A549 (cell line): Measurements from ENCODE around the gene B4GALT2. TPM values are rescaled to one million over a fixed set of nuclear protein-coding genes. Genes with fewer than 3 reads are reported as not detected.

Experiments
- ATAC-seq, 2 experiments: fragments of 200-7000 bp in 1 of 2; fragments of >200 bp in 1 of 2; cut with Nextera tagmentation in 1 of 2; cut with Tn5 transposase in 1 of 2; 3 replicates each; pipeline versions ENCODE4 v1.8.0 to v1.9.1; 2018 to 2020; ENCODE audit warnings: mild to moderate bottlenecking in 1 of 2, moderate library complexity in 1 of 2
- CTCF ChIA-PET: fragments of 300-600 bp; sonication (Branson Sonifier 250); formaldehyde crosslinking; extraction: SDS; loops from one replicate; lab custom pipeline; 2021; ENCODE audit warnings: antibody characterized with exemption, inconsistent platforms; lab: Yijun Ruan, JAX
- POLR2A ChIA-PET: fragments of 350-600 bp; formaldehyde crosslinking; extraction: SDS; loops from one replicate; lab custom pipeline; 2021; ENCODE audit warnings: antibody characterized with exemption, inconsistent platforms; lab: Yijun Ruan, JAX
- DNase-seq, 2 experiments: peaks; one replicate each; pipeline versions ENCODE4 v3.0.0 to v3.0.0-alpha.2; 2011 to 2016; ENCODE audit warnings: low read depth in 1 of 2, low spot score in 1 of 2
- FAIRE-seq: peaks from 2 replicates; lab custom pipeline; 2011; peaks lifted over from hg19 to GRCh38; lab: Jason Lieb, UNC
- H3K27ac ChIP-seq, 2 experiments: fragments of >200 bp; sonication (Bioruptor Twin); formaldehyde crosslinking; 3 replicates each; pipeline ENCODE4 v1.5.1; 2016 to 2017
- H3K4me1 ChIP-seq: fragments of >200 bp; sonication (Bioruptor Twin); formaldehyde crosslinking; 3 replicates; pipeline ENCODE4 v1.6.1; 2016
- H3K4me2 ChIP-seq: fragments of >200 bp; sonication (Bioruptor Twin); formaldehyde crosslinking; 3 replicates; pipeline ENCODE4 v1.6.1; 2016
- H3K4me3 ChIP-seq: fragments of >200 bp; sonication (Bioruptor Twin); formaldehyde crosslinking; 3 replicates; pipeline ENCODE4 v1.5.1; 2016
- H3K9me3 ChIP-seq: fragments of >200 bp; sonication (Bioruptor Twin); formaldehyde crosslinking; 3 replicates; pipeline ENCODE4 v1.6.1; 2016
- BCL3 ChIP-seq: fragments of >200 bp; sonication (Bioruptor Twin); formaldehyde crosslinking; IDR thresholded peaks from 3 replicates; pipeline ENCODE4 v1.6.1; 2016
- CBX2 ChIP-seq: fragments of 200-600 bp; sonication (generic); IDR thresholded peaks from 2 replicates; pipeline ENCODE4 v1.6.1; 2016; ENCODE audit warnings: low read depth, mild to moderate bottlenecking, borderline replicate concordance
- CBX8 ChIP-seq: fragments of 200-600 bp; sonication (generic); IDR thresholded peaks from 2 replicates; pipeline ENCODE4 v1.6.1; 2016
- E2F6 ChIP-seq: IDR thresholded peaks from 2 replicates; pipeline ENCODE4 v1.6.1; 2012; ENCODE audit warnings: low read depth, borderline replicate concordance
- EHF ChIP-seq: fragments of 250-450 bp; sonication (Bioruptor Pico); IDR thresholded peaks from 2 replicates; pipeline ENCODE4 v1.5.0; 2020; ENCODE audit warnings: mild to moderate bottlenecking
- FOSL2 ChIP-seq, 2 experiments: fragments of 450-650 bp in 1 of 2; fragments of >200 bp in 1 of 2; sonication (Bioruptor Twin) in 1 of 2; formaldehyde crosslinking; IDR thresholded peaks; 2 replicates each; pipeline versions ENCODE4 v1.5.0 to v1.6.1; 2016 to 2020; ENCODE audit warnings: mild to moderate bottlenecking in 1 of 2, moderate library complexity in 1 of 2
- HDAC2 ChIP-seq: fragments of 200-600 bp; sonication (generic); IDR thresholded peaks from 2 replicates; pipeline ENCODE4 v1.6.1; 2016
- HES2 ChIP-seq: fragments of >200 bp; sonication (Bioruptor Twin); formaldehyde crosslinking; IDR thresholded peaks from 2 replicates; pipeline ENCODE4 v1.6.1; 2016
- HOXA7 ChIP-seq: fragments of 250-450 bp; sonication (Bioruptor Pico); IDR thresholded peaks from 2 replicates; pipeline ENCODE4 v1.5.0; 2020; ENCODE audit warnings: mild to moderate bottlenecking, moderate library complexity
- JUN ChIP-seq, 2 experiments: fragments of >200 bp; sonication (Bioruptor Twin); formaldehyde crosslinking; IDR thresholded peaks; 2 replicates in 1 of 2; 3 replicates in 1 of 2; pipeline ENCODE4 v1.6.1; 2016 to 2017
- JUNB ChIP-seq: fragments of >200 bp; sonication (Bioruptor Twin); formaldehyde crosslinking; IDR thresholded peaks from 2 replicates; pipeline ENCODE4 v1.6.1; 2016
- KDM1A ChIP-seq: fragments of 200-600 bp; sonication (generic); IDR thresholded peaks from 2 replicates; pipeline ENCODE4 v1.6.1; 2016; ENCODE audit warnings: low read depth, mild to moderate bottlenecking
- MAZ ChIP-seq: fragments of 150-350 bp; IDR thresholded peaks from 2 replicates; pipeline ENCODE4 v1.6.1; 2014; ENCODE audit warnings: antibody characterized with exemption, low read depth, low read length, borderline replicate concordance
- PHF8 ChIP-seq: fragments of 200-600 bp; sonication (generic); IDR thresholded peaks from 2 replicates; pipeline ENCODE4 v1.6.1; 2016; ENCODE audit warnings: low read depth, mild to moderate bottlenecking, antibody characterized with exemption, moderate library complexity, borderline replicate concordance
- POLR2AphosphoS2 ChIP-seq: conservative IDR thresholded peaks from 2 replicates; pipeline ENCODE4 v1.6.1; 2012; ENCODE audit warnings: low read length, improper control_type of control experiment, inconsistent platforms
- RAD21 ChIP-seq, 2 experiments: fragments of >200 bp in 1 of 2; sonication (Bioruptor Twin) in 1 of 2; formaldehyde crosslinking in 1 of 2; IDR thresholded peaks in 1 of 2; conservative IDR thresholded peaks in 1 of 2; 2 replicates in 1 of 2; 3 replicates in 1 of 2; pipeline ENCODE4 v1.6.1; 2012 to 2018; ENCODE audit warnings: inconsistent platforms in 1 of 2
- SMC3 ChIP-seq: fragments of >200 bp; sonication (Bioruptor Twin); formaldehyde crosslinking; IDR thresholded peaks from 3 replicates; pipeline ENCODE4 v1.6.1; 2018; ENCODE audit warnings: inconsistent platforms
- SREBF2 ChIP-seq: fragments of 450-650 bp; IDR thresholded peaks from 2 replicates; pipeline ENCODE4 v1.6.1; 2014; ENCODE audit warnings: mild to moderate bottlenecking, moderate library complexity
- TFCP2L1 ChIP-seq: fragments of 250-450 bp; sonication (Bioruptor Pico); IDR thresholded peaks from 2 replicates; pipeline ENCODE4 v1.5.0; 2021; ENCODE audit warnings: mild to moderate bottlenecking
- TP53 ChIP-seq: fragments of 250-450 bp; sonication (Bioruptor Pico); IDR thresholded peaks from 2 replicates; pipeline ENCODE4 v1.5.0; 2021; ENCODE audit warnings: mild to moderate bottlenecking, moderate library complexity
- ZC3H11A ChIP-seq: fragments of 450-650 bp; IDR thresholded peaks from 2 replicates; pipeline ENCODE4 v1.6.1; 2014; ENCODE audit warnings: antibody characterized with exemption, mild to moderate bottlenecking
- ZSCAN20 ChIP-seq: fragments of 250-450 bp; sonication (Bioruptor Pico); IDR thresholded peaks from 2 replicates; pipeline ENCODE4 v1.8.0; 2022; ENCODE audit warnings: mild to moderate bottlenecking, moderate library complexity
- WGBS: methylation state at CpG from one replicate; pipeline ENCODE4 v1.1.6; 2017; ENCODE audit errors: missing lambda C conversion rate; 5-methylcytosine and 5-hydroxymethylcytosine counted together
- polyA plus RNA-seq, 4 experiments: library from polyadenylated mRNA; depleted of rRNA in 3 of 4; stranded (reverse); fragments of >200 nt; fragmentation: RNase III in 1 of 4; extraction: RNeasy Plus Mini Kit Qiagen cat#74134 plus additional on column Dnase treatment in 1 of 4; gene quantifications; 2 replicates in 3 of 4; 3 replicates in 1 of 4; pipeline ENCODE4 v1.2.3, GENCODE V29; 2011 to 2017
- TF ChIP-seq, protein P1 (sequence below): fragments of >200 bp; sonication (Bioruptor Twin); formaldehyde crosslinking; IDR thresholded peaks from 3 replicates; pipeline ENCODE4 v1.5.1; 2016
- TF ChIP-seq, protein P2 (sequence below): fragments of 250-450 bp; sonication (Bioruptor Pico); IDR thresholded peaks from 2 replicates; pipeline ENCODE4 v1.5.0; 2020; ENCODE audit warnings: low read depth, mild to moderate bottlenecking, moderate library complexity
- TF ChIP-seq, protein P3 (sequence below): IDR thresholded peaks from 2 replicates; pipeline ENCODE4 v1.6.1; 2012

B4GALT2 gene
- polyA plus RNA-seq, 2 of the 4 experiments (the other 2 are of a cell fraction): 19.0 to 35.8 TPM

DNA sequence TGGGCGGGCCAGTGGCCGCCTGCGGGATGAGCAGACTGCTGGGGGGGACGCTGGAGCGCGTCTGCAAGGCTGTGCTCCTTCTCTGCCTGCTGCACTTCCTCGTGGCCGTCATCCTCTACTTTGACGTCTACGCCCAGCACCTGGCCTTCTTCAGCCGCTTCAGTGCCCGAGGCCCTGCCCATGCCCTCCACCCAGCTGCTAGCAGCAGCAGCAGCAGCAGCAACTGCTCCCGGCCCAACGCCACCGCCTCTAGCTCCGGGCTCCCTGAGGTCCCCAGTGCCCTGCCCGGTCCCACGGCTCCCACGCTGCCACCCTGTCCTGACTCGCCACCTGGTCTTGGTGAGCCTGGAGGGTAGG, 2.1 kb downstream of the B4GALT2 start:
- H3K27ac ChIP-seq: peak overlapping the region in 1 of 2 experiments; percentile 100; a peak in 2 of 6 replicates
- ChIA-PET POLR2A (no interaction called here), CTCF (no interaction called here)
- no peak overlapping the region for H3K4me3 ChIP-seq
- ATAC-seq (no peak), DNase-seq (no peak), FAIRE-seq (no peak)
- no peaks in the 10 kb centered on the region for H3K9me3 ChIP-seq
- TF ChIP-seq BCL3: no peak
- no peak for TF ChIP-seq KDM1A
- no peak for TF ChIP-seq CBX8
- no peak for TF ChIP-seq MAZ
- no peak for TF ChIP-seq PHF8
- no peak for TF ChIP-seq E2F6
- TF ChIP-seq JUNB: no peak
- TF ChIP-seq POLR2AphosphoS2: no peak
- TF ChIP-seq ZSCAN20 (CRISPR knock-in tag): no peak
- TF ChIP-seq FOSL2 (IDR thresholded peaks at IDR 0.05): no peak
- TF ChIP-seq FOSL2 (CRISPR knock-in tag; IDR thresholded peaks at IDR 0.05): no peak
- TF ChIP-seq TP53 (CRISPR knock-in tag): no peak
- no peak for TF ChIP-seq HOXA7 (CRISPR knock-in tag)
- WGBS: 98% methylated on average over 14 of the region's 20 CpGs
- peaks cover 34% of the 10 kb centered on the region; the same call in 1 of the 3 replicates for H3K4me1 ChIP-seq
- peak overlapping the region; percentile 91; the same call in 1 of the 3 replicates for H3K4me2 ChIP-seq

- Histone ChIP-seq H3K4me3 (no peak overlapping the region), H3K9me3 (no peaks in the 10 kb centered on the region), H3K4me2 (no peak overlapping the region), H3K27ac (no peak overlapping the region), H3K4me1 (peaks cover 35% of the 10 kb centered on the region; the same call in 1 of the 3 replicates)
- DNase-seq (no peak), FAIRE-seq (no peak), ATAC-seq (no peak)
- TF ChIP-seq HDAC2 (no peak), ZC3H11A (no peak), HES2 (no peak), SREBF2 (no peak), EHF (CRISPR knock-in tag) (no peak), JUN (IDR thresholded peaks at IDR 0.05) (no peak), RAD21 (conservative IDR thresholded peaks at IDR 0.05 in 1 of 2, IDR thresholded peaks at IDR 0.05 in 1 of 2) (no peak), CBX2 (no peak), SMC3 (no peak), TP53 (CRISPR knock-in tag) (no peak), TFCP2L1 (no peak)
- TF ChIP-seq, protein P1, sequence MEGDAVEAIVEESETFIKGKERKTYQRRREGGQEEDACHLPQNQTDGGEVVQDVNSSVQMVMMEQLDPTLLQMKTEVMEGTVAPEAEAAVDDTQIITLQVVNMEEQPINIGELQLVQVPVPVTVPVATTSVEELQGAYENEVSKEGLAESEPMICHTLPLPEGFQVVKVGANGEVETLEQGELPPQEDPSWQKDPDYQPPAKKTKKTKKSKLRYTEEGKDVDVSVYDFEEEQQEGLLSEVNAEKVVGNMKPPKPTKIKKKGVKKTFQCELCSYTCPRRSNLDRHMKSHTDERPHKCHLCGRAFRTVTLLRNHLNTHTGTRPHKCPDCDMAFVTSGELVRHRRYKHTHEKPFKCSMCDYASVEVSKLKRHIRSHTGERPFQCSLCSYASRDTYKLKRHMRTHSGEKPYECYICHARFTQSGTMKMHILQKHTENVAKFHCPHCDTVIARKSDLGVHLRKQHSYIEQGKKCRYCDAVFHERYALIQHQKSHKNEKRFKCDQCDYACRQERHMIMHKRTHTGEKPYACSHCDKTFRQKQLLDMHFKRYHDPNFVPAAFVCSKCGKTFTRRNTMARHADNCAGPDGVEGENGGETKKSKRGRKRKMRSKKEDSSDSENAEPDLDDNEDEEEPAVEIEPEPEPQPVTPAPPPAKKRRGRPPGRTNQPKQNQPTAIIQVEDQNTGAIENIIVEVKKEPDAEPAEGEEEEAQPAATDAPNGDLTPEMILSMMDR: no peak
- TF ChIP-seq, protein P2, sequence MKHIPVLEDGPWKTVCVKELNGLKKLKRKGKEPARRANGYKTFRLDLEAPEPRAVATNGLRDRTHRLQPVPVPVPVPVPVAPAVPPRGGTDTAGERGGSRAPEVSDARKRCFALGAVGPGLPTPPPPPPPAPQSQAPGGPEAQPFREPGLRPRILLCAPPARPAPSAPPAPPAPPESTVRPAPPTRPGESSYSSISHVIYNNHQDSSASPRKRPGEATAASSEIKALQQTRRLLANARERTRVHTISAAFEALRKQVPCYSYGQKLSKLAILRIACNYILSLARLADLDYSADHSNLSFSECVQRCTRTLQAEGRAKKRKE (CRISPR knock-in tag): no peak
- TF ChIP-seq, protein P3, sequence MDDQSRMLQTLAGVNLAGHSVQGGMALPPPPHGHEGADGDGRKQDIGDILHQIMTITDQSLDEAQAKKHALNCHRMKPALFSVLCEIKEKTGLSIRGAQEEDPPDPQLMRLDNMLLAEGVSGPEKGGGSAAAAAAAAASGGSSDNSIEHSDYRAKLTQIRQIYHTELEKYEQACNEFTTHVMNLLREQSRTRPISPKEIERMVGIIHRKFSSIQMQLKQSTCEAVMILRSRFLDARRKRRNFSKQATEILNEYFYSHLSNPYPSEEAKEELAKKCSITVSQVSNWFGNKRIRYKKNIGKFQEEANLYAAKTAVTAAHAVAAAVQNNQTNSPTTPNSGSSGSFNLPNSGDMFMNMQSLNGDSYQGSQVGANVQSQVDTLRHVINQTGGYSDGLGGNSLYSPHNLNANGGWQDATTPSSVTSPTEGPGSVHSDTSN: no peak
- CTCF ChIA-PET: no interaction called here
- WGBS: 91% methylated on average over 13 of the region's 20 CpGs
- POLR2A ChIA-PET: no interaction called here
Measured at GRCh38 chr1:43981636-43982035, 2.6 kb downstream of the B4GALT2 start.
